Myocyte (in vitro differentiated cells): ENCODE measurements around the gene ALG10B. TPM values are rescaled to one million over a fixed set of nuclear protein-coding genes. Genes with fewer than 3 reads are reported as not detected.
A peak's percentile ranks its signal among the peaks of the same experiment; 100 is the strongest.
"Not testable (repeated sequence)": the region's sequence is repeated elsewhere in the genome, so short reads cannot be mapped to it uniquely, and the experiment has no call there.

Source experiments
- DNase-seq: peaks from one replicate; pipeline ENCODE4 v3.0.0-alpha.2; 2012; ENCODE audit warnings: low read depth
- polyA plus RNA-seq: library from polyadenylated mRNA; unstranded; fragments of >200 nt; gene quantifications from one replicate; pipeline ENCODE4 v1.2.1, GENCODE V29; 2012; ENCODE audit warnings: missing spikeins
- total RNA-seq: library from RNA; depleted of rRNA; stranded (reverse); fragments of >200 nt; gene quantifications from 2 replicates; pipeline ENCODE4 v1.2.3, GENCODE V29; 2014

Gene ALG10B
- 8.8 and 14.9 TPM in 2 replicates for total RNA-seq
- polyA plus RNA-seq = 3.3 TPM

GRCh38 chr12:38316391-38317129 lies at the start of gene ALG10B:
Gene ALG10B (plus strand): TSS chr12:38316774. CDS start chr12:38316894, 120 bp downstream.
- DNase-seq = peak; percentile 98

GRCh38 chr12:38268612-38269011 lies 48.0 kb upstream of the ALG10B start:
- DNase-seq = no peak

- no peak for DNase-seq
These were observed 46.7 kb upstream of the ALG10B start for GRCh38 chr12:38269897-38270296.

- DNase-seq = no peak
These were observed 36.8 kb upstream of the ALG10B start for GRCh38 chr12:38279756-38280155.

- no peak for DNase-seq
These were observed 33.7 kb upstream of the ALG10B start for GRCh38 chr12:38282886-38283285.

- DNase-seq = no peak
These were observed 27.2 kb upstream of the ALG10B start for GRCh38 chr12:38289396-38289795.

GRCh38 chr12:38291160-38291559 lies 25.4 kb upstream of the ALG10B start:
- DNase-seq = no peak

GRCh38 chr12:38302972-38303371 lies 13.6 kb upstream of the ALG10B start:
- DNase-seq = not testable (repeated sequence)

GRCh38 chr12:38321966-38322365 lies 5.4 kb downstream of the ALG10B start:
- not testable (repeated sequence) for DNase-seq

- DNase-seq = no peak
These were observed 8.3 kb downstream of the ALG10B start for GRCh38 chr12:38324912-38325311.

GRCh38 chr12:38327356-38327755 lies 10.8 kb downstream of the ALG10B start:
- no peak for DNase-seq

GRCh38 chr12:38328306-38328895 lies 11.8 kb downstream of the ALG10B start:
- peak; percentile 54 for DNase-seq

- not testable (repeated sequence) for DNase-seq
These were observed 13.8 kb downstream of the ALG10B start for GRCh38 chr12:38330414-38330813.

GRCh38 chr12:38332814-38333213 lies 16.2 kb downstream of the ALG10B start:
- DNase-seq = no peak

GRCh38 chr12:38342444-38342843 lies 25.9 kb downstream of the ALG10B start:
- no peak for DNase-seq

GRCh38 chr12:38343256-38343655 lies 26.7 kb downstream of the ALG10B start:
- DNase-seq = not testable (repeated sequence)

GRCh38 chr12:38343916-38344315 lies 27.3 kb downstream of the ALG10B start:
- not testable (repeated sequence) for DNase-seq

- DNase-seq = no peak
These were observed 34.0 kb downstream of the ALG10B start for GRCh38 chr12:38350342-38351174.

GRCh38 chr12:38351175-38351508 lies 34.6 kb downstream of the ALG10B start:
- not testable (repeated sequence) for DNase-seq

GRCh38 chr12:38367506-38367905 lies 50.9 kb downstream of the ALG10B start:
- DNase-seq = no peak

GRCh38 chr12:38370311-38370710 lies 53.7 kb downstream of the ALG10B start:
- DNase-seq = no peak

GRCh38 chr12:38373784-38374183 lies 57.2 kb downstream of the ALG10B start:
- no peak for DNase-seq
